GM18858 (cell line): ENCODE data around the gene MSH5.
A peak's percentile ranks its signal among the peaks of the same experiment; 100 is the strongest.
"Not testable (repeated sequence)": the region's sequence is repeated elsewhere in the genome, so short reads cannot be mapped to it uniquely, and the experiment has no call there.

Experiments
- ATAC-seq: cut with Tn5 transposase; IDR thresholded peaks from one replicate; pipeline ENCODE4 v1.9.1; 2021; ENCODE audit not compliant: unreplicated experiment

MSH5 gene

DNA sequence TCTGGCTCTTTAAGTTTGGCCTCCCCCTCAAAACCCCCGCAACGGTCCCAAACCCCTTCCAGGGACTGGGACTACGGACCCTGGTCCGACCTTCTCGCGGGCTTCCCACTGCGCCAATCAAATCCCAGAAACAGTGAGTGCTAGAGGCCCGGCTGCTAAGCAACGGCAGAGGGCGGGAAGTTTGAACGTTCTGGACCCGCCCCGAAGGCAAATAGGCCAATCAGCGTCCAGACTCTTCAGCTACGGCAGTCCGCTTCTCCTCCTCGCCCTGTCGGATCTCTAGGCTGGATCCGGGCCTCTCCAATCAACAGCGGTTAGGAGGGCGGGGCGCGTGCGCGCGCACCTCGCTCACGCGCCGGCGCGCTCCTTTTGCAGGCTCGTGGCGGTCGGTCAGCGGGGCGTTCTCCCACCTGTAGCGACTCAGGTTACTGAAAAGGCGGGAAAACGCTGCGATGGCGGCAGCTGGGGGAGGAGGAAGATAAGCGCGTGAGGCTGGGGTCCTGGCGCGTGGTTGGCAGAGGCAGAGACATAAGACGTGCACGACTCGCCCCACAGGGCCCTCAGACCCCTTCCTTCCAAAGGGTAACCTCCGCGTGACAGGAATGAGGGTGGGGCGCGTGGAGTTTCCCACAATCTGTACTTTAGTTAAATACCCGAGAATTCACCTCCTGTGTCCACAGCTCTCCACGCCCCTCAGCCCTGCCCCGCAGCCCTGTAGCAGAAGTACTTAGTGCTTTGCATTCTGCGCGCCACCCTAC, at the start of gene MSH5:
Gene MSH5, plus strand, starts transcription at position 367 of the 758 bp plus-strand sequence. CDS start 462 bp downstream, outside the sequence.
- peak; percentile 51 for ATAC-seq

GRCh38 chr6:31690231-31691077, 49.4 kb upstream of the MSH5 start:
- ATAC-seq = no peak

DNA sequence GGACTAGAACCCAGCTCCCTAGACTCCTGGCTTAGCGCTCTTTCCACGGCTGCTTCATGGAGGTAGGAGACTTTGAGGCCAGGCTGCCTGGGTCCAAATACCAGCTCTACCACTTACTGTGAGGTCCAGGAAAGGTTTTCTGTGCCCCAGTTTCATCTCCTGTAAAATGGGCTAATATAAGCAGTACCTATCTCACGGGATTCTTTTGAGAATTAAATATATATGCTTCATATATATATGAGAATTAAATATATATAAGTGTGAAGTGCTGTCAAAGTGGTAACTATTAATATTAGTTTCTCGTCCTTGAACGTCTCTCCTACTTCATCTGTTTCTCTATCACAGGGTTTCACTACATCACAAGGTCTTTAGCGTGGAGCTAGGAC, 48.7 kb upstream of the MSH5 start:
- no peak for ATAC-seq

GRCh38 chr6:31691564-31692108, 48.2 kb upstream of the MSH5 start:
- ATAC-seq = no peak

- ATAC-seq = no peak
Observed at GRCh38 chr6:31692353-31692752, 47.5 kb upstream of the MSH5 start.

- no peak for ATAC-seq
Observed at GRCh38 chr6:31692886-31693285, 46.9 kb upstream of the MSH5 start.

DNA sequence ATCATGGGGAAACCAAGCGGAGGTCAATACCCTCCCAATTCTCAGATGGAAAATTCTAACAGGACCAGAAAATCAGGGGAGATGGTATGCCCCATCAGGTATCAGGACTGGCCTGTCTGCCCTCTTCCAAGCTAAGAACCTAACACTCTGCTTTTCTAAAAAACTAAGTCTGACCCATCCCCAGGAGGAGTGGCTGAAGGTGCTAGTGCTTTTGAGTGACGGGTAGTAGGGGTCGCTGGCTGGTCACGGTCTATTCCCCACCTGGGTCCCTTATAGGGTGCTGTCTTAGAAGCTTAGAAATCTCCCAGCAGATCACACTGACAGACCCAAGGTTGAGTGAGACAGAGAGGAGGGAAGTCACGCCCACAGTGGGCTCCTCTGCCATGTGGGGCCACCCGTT, 46.3 kb upstream of the MSH5 start:
- no peak for ATAC-seq

DNA sequence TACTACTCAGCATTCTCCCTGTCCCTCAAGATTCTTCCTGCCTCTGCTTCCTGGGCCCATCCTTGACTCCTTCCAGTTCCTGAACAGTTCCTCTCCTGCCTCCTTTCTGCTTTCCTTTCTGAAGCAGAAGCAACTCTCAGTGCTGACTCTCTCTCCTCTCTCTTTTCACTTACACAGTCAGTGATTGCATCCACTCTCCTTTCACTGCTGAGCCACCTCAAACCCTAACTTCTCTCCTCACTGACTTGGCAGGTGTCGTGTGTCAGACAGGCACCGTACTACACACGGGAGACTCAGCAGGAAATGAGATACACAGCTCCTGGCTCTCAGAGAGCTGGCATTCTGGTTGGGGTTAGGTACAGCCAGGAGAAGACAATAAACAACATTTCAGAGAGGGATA, 42.2 kb upstream of the MSH5 start:
- no peak for ATAC-seq

- ATAC-seq = no peak
Observed at GRCh38 chr6:31700740-31701401, 38.9 kb upstream of the MSH5 start.

DNA sequence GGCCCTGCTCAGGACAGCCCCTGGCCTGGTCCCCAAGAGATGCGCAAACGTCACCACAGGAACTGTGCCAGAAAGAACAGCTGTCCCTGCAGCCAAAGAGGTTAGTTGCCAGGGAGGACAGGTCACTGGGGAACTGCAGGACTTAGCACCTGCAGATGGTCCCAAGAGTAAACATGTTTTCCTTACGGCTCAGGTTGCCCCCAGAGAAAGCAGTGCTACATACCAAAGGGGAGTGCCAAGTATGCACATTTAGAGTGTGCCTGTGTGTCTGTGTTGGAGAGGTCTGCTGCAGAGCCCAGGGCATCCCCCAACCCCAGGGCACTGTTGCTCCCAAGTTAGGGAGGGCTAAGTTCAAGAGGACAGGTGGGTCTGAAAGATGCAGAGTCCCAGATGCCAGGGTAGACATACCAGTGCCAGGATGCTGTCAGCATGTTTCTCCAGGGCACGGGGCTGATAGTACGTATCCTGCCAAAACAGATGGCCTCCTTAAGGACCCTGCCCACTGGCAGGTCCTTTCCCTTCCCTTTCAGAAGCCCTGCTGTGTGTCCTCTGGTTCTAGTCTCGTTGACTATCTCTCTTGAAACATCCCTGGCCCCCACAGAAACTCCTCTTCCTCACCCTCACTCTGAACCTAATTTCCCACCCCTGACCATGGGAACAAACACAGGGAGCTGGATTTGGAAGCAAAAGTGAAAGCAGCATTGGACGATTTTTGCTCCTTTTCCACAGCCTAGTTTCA, 38.0 kb upstream of the MSH5 start:
- ATAC-seq = no peak

- ATAC-seq = no peak
Observed at GRCh38 chr6:31702405-31702818, 37.4 kb upstream of the MSH5 start.

GRCh38 chr6:31702819-31703716, 36.7 kb upstream of the MSH5 start, which contains the start of gene ABHD16A:
Gene ABHD16A, minus strand, starts transcription at chr6:31703324. Its CDS starts 43 bp downstream, at chr6:31703281.
- ATAC-seq = no peak

GRCh38 chr6:31705931-31706330, 33.9 kb upstream of the MSH5 start:
- ATAC-seq = no peak

GRCh38 chr6:31706599-31706998, 33.2 kb upstream of the MSH5 start, which contains the start of gene LY6G6F:
Gene LY6G6F, plus strand, starts transcription at chr6:31706866. Its CDS starts 41 bp downstream, at chr6:31706907.
- no peak for ATAC-seq

- no peak for ATAC-seq
Observed at GRCh38 chr6:31707701-31708100, 32.1 kb upstream of the MSH5 start.

- ATAC-seq = no peak
Observed at GRCh38 chr6:31708224-31708623, 31.6 kb upstream of the MSH5 start.

GRCh38 chr6:31709157-31709556, 30.6 kb upstream of the MSH5 start:
- not testable (repeated sequence) for ATAC-seq

DNA sequence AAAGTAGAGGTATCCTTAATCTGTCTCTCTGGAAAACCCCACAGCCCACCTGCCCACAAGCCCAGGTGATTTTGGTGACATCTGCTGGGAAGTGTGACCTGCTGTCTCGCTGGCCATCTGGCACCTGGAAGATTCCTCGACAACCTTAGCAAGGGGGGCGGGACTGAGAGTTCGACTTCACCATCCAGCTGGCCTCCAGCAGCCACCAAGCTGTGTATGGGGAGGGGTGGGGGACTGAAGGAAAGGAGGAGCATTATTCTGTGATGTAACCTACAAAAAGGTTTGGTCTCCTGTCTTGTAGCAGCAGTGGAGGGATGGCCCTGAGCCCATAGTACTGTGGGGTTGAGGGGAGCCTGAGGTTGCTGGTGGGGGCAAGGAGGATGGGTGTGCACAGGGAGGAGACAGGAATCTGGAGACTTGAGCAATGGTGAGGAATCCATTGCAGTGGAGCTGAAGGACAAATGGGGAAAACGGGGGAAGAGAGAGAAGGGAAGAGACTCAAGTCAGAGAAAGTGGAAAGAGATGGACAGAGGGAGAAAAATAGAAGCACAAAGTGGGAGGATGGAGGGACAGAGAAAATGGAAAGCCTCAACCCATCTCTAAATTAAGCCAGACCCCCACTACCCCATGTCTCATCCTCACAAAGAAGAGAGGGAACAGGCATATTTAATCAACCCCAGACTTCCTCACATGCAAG, 29.1 kb upstream of the MSH5 start:
- no peak for ATAC-seq

- ATAC-seq = no peak
Observed at GRCh38 chr6:31711233-31711632, 28.6 kb upstream of the MSH5 start.
